HepG2 (cell line): ENCODE results near the gene CPXM1. TPM values are rescaled to one million over a fixed set of nuclear protein-coding genes. Genes with fewer than 3 reads are reported as not detected.
A peak's percentile ranks its signal among the peaks of the same experiment; 100 is the strongest.

Source experiments
- ATAC-seq: fragments of 200-7000 bp; cut with Tn5 transposase; 3 replicates; pipeline ENCODE4 v1.9.1; 2020; ENCODE audit warnings: mild to moderate bottlenecking, moderate library complexity
- BruUV-seq: library from RNA; stranded (reverse); fragments of 400-500 nt; replicated peaks from 2 replicates; lab custom pipeline; 2021; lab: Mats Ljungman, UMichigan
- CTCF ChIA-PET: fragments of 300-600 bp; formaldehyde crosslinking; extraction: SDS; loops from one replicate; lab custom pipeline; 2021; ENCODE audit warnings: low total read pairs, inconsistent platforms, low intra/inter-chr PET ratio; lab: Yijun Ruan, JAX
- POLR2A ChIA-PET: fragments of 350-600 bp; sonication (Branson Sonifier 250); formaldehyde crosslinking; loops from one replicate; lab custom pipeline; 2020; ENCODE audit warnings: antibody characterized with exemption, inconsistent platforms; lab: Yijun Ruan, JAX
- DNase-seq: peaks from one replicate; pipeline ENCODE4 v3.0.0-alpha.2; 2015; ENCODE audit warnings: low spot score
- FAIRE-seq: peaks from 3 replicates; lab custom pipeline; 2011; peaks lifted over from hg19 to GRCh38; lab: Jason Lieb, UNC
- H2AFZ ChIP-seq: one replicate; pipeline ENCODE4 v1.6.1; 2011; ENCODE audit warnings: low read length, inconsistent platforms
- H3K27ac ChIP-seq: fragments of 300-600 bp; 3 replicates; pipeline ENCODE4 v1.8.0; 2011; ENCODE audit warnings: mixed run types, mild to moderate bottlenecking, mixed read lengths, low read length, inconsistent platforms; ENCODE audit not compliant: insufficient read depth; ENCODE audit errors: extremely low read length
- H3K27me3 ChIP-seq, 2 experiments: fragments of 200-600 bp in 1 of 2; 2 replicates in 1 of 2; 3 replicates in 1 of 2; pipeline versions ENCODE4 v1.6.0 to v1.8.0; 2011; ENCODE audit warnings: low read length in 2 of 2, mild to moderate bottlenecking in 2 of 2, moderate library complexity in 2 of 2, inconsistent platforms in 1 of 2; ENCODE audit not compliant: insufficient read depth in 2 of 2, control insufficient read depth in 1 of 2
- H3K36me3 ChIP-seq, 2 experiments: fragments of 200-600 bp in 1 of 2; replicated peaks in 1 of 2; 2 replicates in 1 of 2; 3 replicates in 1 of 2; pipeline versions ENCODE4 v1.5.1 to v1.8.0; 2011; ENCODE audit warnings: low read length in 2 of 2, inconsistent platforms in 1 of 2; ENCODE audit not compliant: insufficient read depth in 2 of 2, control insufficient read depth in 1 of 2
- H3K4me1 ChIP-seq: 2 replicates; pipeline ENCODE4 v1.5.1; 2012; ENCODE audit warnings: low read length, inconsistent platforms; ENCODE audit not compliant: insufficient read depth
- H3K4me2 ChIP-seq: 2 replicates; pipeline ENCODE4 v1.6.0; 2011; ENCODE audit warnings: low read depth, low read length, inconsistent platforms
- H3K4me3 ChIP-seq, 3 experiments: fragments of 200-600 bp in 1 of 3; sonication (generic), shearing (Covaris generic) in 1 of 3; replicated peaks in 1 of 3; 2 replicates each; pipeline ENCODE4 v1.5.1; 2011 to 2016; ENCODE audit warnings: low read length in 3 of 3, inconsistent platforms in 2 of 3, low read depth in 2 of 3, mild to moderate bottlenecking in 2 of 3, control low read depth in 1 of 3, mixed read lengths in 1 of 3; ENCODE audit not compliant: insufficient read depth in 1 of 3
- H3K79me2 ChIP-seq: one replicate; pipeline ENCODE4 v1.6.1; 2011; ENCODE audit warnings: low read length, inconsistent platforms; ENCODE audit not compliant: insufficient read depth
- H3K9ac ChIP-seq: 2 replicates; pipeline ENCODE4 v1.6.0; 2011; ENCODE audit warnings: mild to moderate bottlenecking, low read depth, low read length, inconsistent platforms; ENCODE audit not compliant: insufficient read depth
- H3K9me3 ChIP-seq: 2 replicates; pipeline ENCODE4 v1.5.1; 2012; ENCODE audit warnings: mild to moderate bottlenecking, low read length
- H4K20me1 ChIP-seq: 2 replicates; pipeline ENCODE4 v1.6.0; 2011; ENCODE audit warnings: inconsistent platforms, mild to moderate bottlenecking, low read length, moderate library complexity; ENCODE audit not compliant: insufficient read depth
- HIVEP1 ChIP-seq: sonication (generic); formaldehyde crosslinking; IDR thresholded peaks from 2 replicates; pipeline ENCODE4 v1.4.0; 2020; ENCODE audit warnings: mild to moderate bottlenecking, missing genetic modification reagents
- HOXA3 ChIP-seq: sonication (generic); formaldehyde crosslinking; IDR thresholded peaks from 2 replicates; pipeline ENCODE4 v1.5.0; 2020; ENCODE audit warnings: missing genetic modification reagents
- SP2 ChIP-seq: sonication (generic); formaldehyde crosslinking; IDR thresholded peaks from 2 replicates; pipeline ENCODE4 v1.5.1; 2020; ENCODE audit warnings: mild to moderate bottlenecking, missing genetic modification reagents
- ZNF350 ChIP-seq: sonication (generic); formaldehyde crosslinking; IDR thresholded peaks from 2 replicates; pipeline ENCODE4 v1.4.0; 2020; ENCODE audit warnings: mild to moderate bottlenecking, low read depth, missing genetic modification reagents, borderline replicate concordance
- ZNF605 ChIP-seq: sonication (generic); formaldehyde crosslinking; IDR thresholded peaks from 2 replicates; pipeline ENCODE4 v1.8.0; 2022; ENCODE audit warnings: mild to moderate bottlenecking, missing genetic modification reagents
- ZNF614 ChIP-seq: IDR thresholded peaks from 2 replicates; pipeline ENCODE4 v1.6.1; 2018; ENCODE audit warnings: missing biosample characterization, missing genetic modification reagents, inconsistent platforms, borderline replicate concordance
- ZNF776 ChIP-seq: sonication (generic); formaldehyde crosslinking; IDR thresholded peaks from 2 replicates; pipeline ENCODE4 v1.4.0; 2020; ENCODE audit warnings: mild to moderate bottlenecking, missing genetic modification reagents
- WGBS: methylation state at CpG from one replicate; pipeline ENCODE4 v1.1.6; 2017; ENCODE audit warnings: low lambda C conversion rate; 5-methylcytosine and 5-hydroxymethylcytosine counted together
- in situ Hi-C: cut with HindIII; loops from 2 replicates; pipeline ENCODE4 v1.10.0; 2017; ENCODE audit warnings: low pct_unique_long_range_greater_than_20kb; ENCODE audit not compliant: extremely low pct_ligation_motif_present
- intact Hi-C: fragments of 100-400 bp; cut with micrococcal nuclease; formaldehyde crosslinking; loops from one replicate; pipeline ENCODE4 v1.10.0; 2022; ENCODE audit not compliant: unreplicated experiment
- polyA plus RNA-seq, 8 experiments: library from polyadenylated mRNA; depleted of rRNA in 3 of 8; stranded (reverse) in 7 of 8; unstranded in 1 of 8; fragments of >200 nt; fragmentation: Illumina TruSeq in 4 of 8; extraction: Trizol in 4 of 8; gene quantifications; 2 replicates each; pipeline versions ENCODE4 v1.2.1 to v1.2.3, GENCODE V29; 2011 to 2016; ENCODE audit warnings: low read depth in 4 of 8, missing spikeins in 1 of 8, mixed read lengths in 1 of 8; ENCODE audit not compliant: insufficient read depth in 1 of 8
- total RNA-seq, 5 experiments: library from RNA; depleted of rRNA; stranded (reverse); fragments of >200 nt; fragmentation: Illumina TruSeq; extraction: Trizol; gene quantifications; 2 replicates each; pipeline ENCODE4 v1.2.3, GENCODE V29; 2016; ENCODE audit warnings: low read depth in 1 of 5
- TF ChIP-seq, protein P1 (sequence below), 2 experiments: sonication (generic) in 1 of 2; formaldehyde crosslinking in 1 of 2; IDR thresholded peaks; 2 replicates each; pipeline versions ENCODE4 v1.6.1 to v1.9.0; 2014 to 2022; ENCODE audit warnings: antibody characterized with exemption in 1 of 2, borderline replicate concordance in 1 of 2, inconsistent platforms in 1 of 2, low read depth in 1 of 2, missing genetic modification reagents in 1 of 2
- TF ChIP-seq, protein P2 (sequence below): fragments of 450-650 bp; IDR thresholded peaks from 2 replicates; pipeline ENCODE4 v1.6.1; 2016
- TF ChIP-seq, protein P3 (sequence below): sonication (generic); formaldehyde crosslinking; IDR thresholded peaks from 2 replicates; pipeline ENCODE4 v1.5.0; 2020; ENCODE audit warnings: missing genetic modification reagents

The CPXM1 gene
- total and polyA plus RNA-seq, 2 of the 13 experiments (the other 11 are each of a cell fraction or from before 2014, with no cell fraction given), result 0.07 TPM; not detected in 1

DNA sequence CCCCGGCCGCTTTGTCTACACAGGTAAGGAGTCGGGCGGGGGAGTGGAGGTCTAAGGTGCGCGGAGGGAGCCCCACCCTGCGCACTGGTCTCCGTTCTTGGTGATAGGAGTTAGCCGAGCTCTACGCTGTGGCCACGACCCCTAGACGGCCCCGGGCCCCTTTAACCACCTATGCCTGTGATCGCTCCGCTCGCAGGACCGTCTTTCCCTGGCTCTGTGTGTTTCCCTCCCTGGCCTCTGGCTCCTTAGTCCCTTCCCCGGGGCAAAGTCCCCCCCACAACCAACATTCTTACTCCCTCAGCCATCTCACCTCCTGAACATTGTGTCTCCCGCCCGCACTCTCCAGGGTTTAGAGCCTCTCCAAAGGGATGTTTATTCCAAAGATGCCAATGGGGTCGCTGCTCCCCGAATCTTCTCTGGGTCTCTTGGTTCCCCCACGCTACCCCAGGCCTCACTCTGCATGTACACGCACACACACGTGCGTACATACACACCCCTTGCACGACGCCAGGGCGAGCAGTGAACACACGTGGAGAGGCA is 50.4 kb downstream of the CPXM1 start (continued):
- TF ChIP-seq, protein P1, sequence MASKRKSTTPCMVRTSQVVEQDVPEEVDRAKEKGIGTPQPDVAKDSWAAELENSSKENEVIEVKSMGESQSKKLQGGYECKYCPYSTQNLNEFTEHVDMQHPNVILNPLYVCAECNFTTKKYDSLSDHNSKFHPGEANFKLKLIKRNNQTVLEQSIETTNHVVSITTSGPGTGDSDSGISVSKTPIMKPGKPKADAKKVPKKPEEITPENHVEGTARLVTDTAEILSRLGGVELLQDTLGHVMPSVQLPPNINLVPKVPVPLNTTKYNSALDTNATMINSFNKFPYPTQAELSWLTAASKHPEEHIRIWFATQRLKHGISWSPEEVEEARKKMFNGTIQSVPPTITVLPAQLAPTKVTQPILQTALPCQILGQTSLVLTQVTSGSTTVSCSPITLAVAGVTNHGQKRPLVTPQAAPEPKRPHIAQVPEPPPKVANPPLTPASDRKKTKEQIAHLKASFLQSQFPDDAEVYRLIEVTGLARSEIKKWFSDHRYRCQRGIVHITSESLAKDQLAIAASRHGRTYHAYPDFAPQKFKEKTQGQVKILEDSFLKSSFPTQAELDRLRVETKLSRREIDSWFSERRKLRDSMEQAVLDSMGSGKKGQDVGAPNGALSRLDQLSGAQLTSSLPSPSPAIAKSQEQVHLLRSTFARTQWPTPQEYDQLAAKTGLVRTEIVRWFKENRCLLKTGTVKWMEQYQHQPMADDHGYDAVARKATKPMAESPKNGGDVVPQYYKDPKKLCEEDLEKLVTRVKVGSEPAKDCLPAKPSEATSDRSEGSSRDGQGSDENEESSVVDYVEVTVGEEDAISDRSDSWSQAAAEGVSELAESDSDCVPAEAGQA (IDR thresholded peaks at IDR 0.05; ENCODE audit: low read depth), result no peak
- TF ChIP-seq, protein P1 (CRISPR knock-in tag; IDR thresholded peaks at IDR 0.05; ENCODE audit: borderline replicate concordance), result no peak

- Histone ChIP-seq H2AFZ (no peak overlapping the region), H3K9me3 (no peaks in the 10 kb centered on the region), H3K36me3 (no peaks in the 10 kb centered on the region), H3K27ac (no peak overlapping the region), H3K79me2 (no peaks in the 10 kb centered on the region), H3K4me3 (no peak overlapping the region), H3K9ac (no peak overlapping the region), H3K4me1 (peaks cover 45% of the 10 kb centered on the region), H3K27me3 (peaks cover 16 to 81% of the 10 kb centered on the region in 2 experiments), H4K20me1 (0 out of 2 replicates have a peak, but pooled peaks cover 3% of the 10 kb centered on the region), H3K4me2 (no peak overlapping the region)
- ChIA-PET CTCF (no interaction called here), POLR2A (no interaction called here)
- BruUV-seq, result no TSS peak
- DNase-seq (no peak), FAIRE-seq (no peak), ATAC-seq (no peak)
- intact Hi-C loops, result no loop called here
- in situ Hi-C loops, result no loop called here
- 47% methylated on average over 33 of the region's 49 CpGs for WGBS
- TF ChIP-seq, protein P2, sequence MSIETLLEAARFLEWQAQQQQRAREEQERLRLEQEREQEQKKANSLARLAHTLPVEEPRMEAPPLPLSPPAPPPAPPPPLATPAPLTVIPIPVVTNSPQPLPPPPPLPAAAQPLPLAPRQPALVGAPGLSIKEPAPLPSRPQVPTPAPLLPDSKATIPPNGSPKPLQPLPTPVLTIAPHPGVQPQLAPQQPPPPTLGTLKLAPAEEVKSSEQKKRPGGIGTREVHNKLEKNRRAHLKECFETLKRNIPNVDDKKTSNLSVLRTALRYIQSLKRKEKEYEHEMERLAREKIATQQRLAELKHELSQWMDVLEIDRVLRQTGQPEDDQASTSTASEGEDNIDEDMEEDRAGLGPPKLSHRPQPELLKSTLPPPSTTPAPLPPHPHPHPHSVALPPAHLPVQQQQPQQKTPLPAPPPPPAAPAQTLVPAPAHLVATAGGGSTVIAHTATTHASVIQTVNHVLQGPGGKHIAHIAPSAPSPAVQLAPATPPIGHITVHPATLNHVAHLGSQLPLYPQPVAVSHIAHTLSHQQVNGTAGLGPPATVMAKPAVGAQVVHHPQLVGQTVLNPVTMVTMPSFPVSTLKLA, result peak; percentile 69
- 0 out of 2 replicates have a peak, but pooled peaks have one; percentile 33 for TF ChIP-seq HIVEP1 (CRISPR knock-in tag)
- TF ChIP-seq ZNF350 (CRISPR knock-in tag), result 0 out of 2 replicates have a peak, but pooled peaks have one; percentile 16
- peak; percentile 38; the same call in 1 of the 2 replicates for TF ChIP-seq ZNF776 (CRISPR knock-in tag)
- 0 out of 2 replicates have a peak, but pooled peaks have one; percentile 24 for TF ChIP-seq SP2 (CRISPR knock-in tag)
- TF ChIP-seq ZNF614 (CRISPR knock-in tag), result no peak
- no peak for TF ChIP-seq ZNF605
- TF ChIP-seq, protein P3, sequence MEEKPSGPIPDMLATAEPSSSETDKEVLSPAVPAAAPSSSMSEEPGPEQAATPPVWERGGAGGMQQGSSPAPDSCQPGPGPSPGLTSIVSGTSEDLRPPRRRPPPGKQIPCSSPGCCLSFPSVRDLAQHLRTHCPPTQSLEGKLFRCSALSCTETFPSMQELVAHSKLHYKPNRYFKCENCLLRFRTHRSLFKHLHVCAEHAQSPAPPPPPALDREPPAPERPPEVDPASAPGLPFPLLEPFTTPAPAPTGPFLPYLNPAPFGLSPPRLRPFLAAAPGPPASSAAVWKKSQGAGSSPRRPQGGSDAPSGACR (CRISPR knock-in tag), result no peak
- TF ChIP-seq HOXA3 (CRISPR knock-in tag), result peak; percentile 6; the same call in 1 of the 2 replicates
- TF ChIP-seq, all 625 proteins: peak for 6
These were observed 51.0 kb downstream of the CPXM1 start for GRCh38 chr20:2749343-2749950.
